Endometrial microvascular endothelial cells (primary cell): ENCODE data around the gene MIA2. TPM values are rescaled to one million over a fixed set of nuclear protein-coding genes. Genes with fewer than 3 reads are reported as not detected.
"Not testable (repeated sequence)": the region's sequence is repeated elsewhere in the genome, so short reads cannot be mapped to it uniquely, and the experiment has no call there.

Experiments used
- in situ Hi-C: cut with HindIII; loops from 2 replicates; pipeline ENCODE4 v1.10.0; 2017; ENCODE audit warnings: low sequenced_read_pairs, low pct_unique_long_range_greater_than_20kb; ENCODE audit errors: inconsistent ontology term
- total RNA-seq: library from RNA; depleted of rRNA; stranded (reverse); fragments of >200 nt; gene quantifications from one replicate; pipeline ENCODE4 v1.2.3, GENCODE V29; 2015; ENCODE audit errors: inconsistent ontology term

The MIA2 gene
- total RNA-seq, 1 donor from 2014 or later: 11.6 TPM

DNA sequence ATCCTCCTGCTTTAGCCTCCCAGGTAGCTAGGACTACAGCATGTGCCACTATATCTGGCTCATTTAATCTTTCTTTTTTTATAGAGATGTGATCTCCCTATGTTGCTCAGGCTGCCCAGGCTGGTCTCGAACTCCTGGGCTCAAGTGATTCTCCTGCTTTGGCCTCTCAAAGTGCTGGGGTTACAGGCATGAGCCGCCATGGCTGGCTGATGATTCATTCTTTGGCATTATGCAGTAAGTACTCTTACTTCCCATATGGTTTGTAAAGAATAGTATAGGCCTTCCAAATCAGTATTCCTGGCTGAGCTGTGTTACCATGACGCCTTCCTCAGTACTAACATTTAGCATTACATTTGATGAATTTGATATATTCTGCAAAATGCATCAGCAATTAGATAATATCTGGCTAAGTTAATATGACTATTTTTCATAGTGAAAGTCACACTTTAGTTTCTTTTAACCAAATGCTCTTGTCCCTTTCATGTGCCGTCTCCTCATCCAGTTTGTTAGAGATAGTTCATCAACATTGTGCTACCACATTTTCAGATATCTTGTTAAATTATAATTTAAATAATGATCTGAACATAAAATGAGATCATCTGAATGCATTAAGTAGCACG, 3.2 kb upstream of the MIA2 start:
- in situ Hi-C loops: no loop called here

DNA sequence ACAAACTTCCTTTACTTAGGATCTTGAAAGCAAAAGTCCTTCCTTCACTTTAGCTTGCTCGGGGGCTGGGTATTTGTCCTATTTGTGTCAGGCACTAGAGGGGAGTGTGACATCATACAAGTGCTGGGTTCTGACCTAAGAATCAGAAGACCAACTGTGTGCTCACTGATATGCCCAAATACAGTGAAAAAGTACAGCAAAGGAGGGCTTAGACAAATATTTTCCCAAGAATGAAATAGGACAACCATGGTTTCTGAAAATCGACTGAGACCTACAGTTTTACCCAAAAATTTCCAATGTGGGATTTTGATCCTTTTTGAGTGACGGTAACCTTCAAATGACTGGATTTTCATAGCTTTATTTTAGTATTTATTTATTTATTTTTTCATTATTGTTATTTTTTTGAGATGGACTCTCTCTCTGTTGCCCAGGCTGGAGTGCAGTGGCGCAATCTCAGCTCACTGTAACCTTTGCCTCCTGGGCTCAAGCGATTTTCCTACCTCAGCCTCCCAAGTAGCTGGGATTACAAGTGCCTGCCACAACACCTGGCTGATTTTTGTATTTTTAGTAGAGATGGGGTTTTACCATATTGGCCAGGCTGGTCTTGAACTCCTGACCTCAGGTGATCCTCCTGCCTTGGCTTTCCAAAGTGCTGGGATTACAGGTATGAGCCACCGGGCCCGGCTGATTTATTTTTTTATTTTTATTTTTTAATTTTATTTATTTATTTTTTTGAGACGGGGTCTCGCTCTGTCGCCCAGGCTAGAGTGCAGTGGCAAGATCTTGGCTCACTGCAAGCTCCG, 1.8 kb upstream of the MIA2 start:
- in situ Hi-C loops: not testable (repeated sequence)

DNA sequence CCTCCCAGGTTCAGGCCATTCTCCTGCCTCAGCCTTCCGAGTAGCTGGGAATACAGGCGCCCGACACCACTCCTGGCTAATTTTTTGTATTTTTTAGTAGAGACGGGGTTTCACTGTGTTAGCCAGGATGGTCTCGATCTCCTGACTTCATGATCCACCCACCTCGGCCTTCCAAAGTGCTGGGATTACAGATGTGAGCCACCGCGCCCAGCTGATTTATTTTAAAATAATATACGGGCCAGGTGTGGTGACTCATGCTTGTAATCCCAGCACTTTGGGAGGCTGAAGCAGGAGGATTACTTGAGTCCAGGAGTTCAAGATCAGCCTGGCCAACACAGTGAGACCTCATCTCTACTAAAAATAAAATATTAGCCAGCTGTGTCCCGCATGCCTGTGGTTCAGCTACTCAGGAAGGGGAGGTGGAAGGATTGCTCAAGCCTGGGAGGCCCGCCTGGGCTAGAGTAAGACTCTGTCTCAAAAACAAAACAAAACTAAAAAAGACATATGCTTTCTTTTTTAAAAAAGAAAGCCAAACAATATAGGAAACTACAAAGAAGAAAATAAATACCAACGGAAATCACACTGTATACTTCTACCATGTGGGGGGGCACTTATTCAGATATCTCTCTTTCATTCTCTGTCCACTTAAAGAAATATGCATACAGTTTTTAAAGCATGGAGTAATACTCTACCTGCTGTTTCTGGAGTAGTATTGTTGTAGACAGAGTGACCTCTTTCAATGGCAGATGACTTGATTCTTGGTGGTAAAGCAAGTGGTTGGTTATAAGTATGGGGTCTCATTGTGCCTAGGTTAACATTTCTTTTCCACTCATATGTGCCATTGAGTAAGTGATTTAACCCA, 930 bp upstream of the MIA2 start:
- in situ Hi-C loops: no loop called here

DNA sequence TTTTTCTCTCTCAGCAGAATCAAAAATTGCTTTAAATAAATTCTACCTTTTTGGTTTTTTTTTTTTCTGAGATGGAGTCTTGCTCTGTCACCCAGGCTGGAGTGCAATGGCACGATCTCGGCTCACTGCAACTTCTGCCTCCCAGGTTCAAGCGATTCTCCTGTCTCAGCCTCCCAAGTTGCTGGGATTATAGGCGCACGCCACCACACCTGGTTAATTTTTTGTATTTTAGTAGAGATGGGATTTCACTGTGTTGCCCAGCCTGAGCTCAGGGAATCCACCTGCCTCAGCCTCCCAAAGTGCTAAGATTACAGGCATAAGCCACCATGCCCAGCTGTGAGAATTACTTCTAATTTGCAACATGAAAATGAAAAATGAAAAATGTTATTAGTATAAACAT, 1.3 kb downstream of the MIA2 start:
- in situ Hi-C loops: not testable (repeated sequence)

DNA sequence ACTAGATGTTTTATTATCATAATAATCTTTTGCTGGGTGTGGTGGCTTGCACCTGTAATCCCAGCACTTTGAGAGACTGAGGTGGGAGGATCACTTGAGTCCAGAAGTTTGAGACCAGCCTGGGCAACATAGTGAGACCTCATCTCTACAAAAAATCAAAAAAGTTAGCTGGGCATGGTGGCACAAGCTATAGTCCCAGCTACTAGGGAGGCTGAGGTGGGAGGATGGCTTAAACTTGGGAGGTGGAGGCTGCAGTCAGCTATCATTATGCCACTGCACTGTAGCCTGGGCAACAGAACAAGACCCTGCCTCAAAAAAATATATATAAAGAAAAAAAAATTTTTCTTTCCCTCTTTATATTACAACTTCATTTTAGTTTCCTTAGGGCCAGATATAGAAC, 1.8 kb downstream of the MIA2 start:
- in situ Hi-C loops: not testable (repeated sequence)

DNA sequence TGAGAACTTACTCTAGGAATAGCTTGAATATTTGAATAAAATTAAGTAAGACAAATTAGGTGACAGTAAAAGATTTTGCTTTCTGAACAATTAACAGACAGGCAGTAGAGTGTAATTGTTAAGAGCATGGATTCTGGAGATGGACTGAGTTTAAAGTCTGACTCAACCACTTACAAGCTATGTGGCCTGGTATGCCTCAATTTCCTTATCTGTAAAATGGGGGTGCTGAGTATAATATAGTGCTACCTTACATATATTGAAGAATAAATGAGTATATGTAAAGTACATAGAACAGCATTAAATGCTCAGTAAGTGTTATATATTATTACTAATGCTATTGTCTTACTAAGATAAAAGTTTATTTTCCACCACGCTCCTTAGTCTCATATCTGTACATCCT, 7.1 kb downstream of the MIA2 start:
- in situ Hi-C loops: no loop called here

DNA sequence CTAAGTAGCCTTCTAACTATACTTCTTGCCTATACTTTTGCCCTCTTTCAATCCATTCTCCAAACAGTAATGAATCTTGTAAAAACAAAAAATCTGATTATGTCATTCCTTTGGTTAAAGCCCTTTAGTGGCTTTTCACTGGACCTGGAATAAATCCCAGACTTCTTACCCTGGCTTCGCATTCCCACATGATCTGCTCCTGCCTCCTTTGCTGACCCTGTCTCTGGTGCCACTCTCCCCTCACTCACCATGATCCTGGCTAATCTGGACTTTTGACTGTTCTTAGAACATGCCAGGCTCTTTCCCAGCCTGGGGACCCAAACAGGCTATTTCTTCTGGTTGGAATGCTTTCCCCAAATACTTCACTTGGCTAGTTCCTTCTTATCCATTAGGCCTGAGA, 7.9 kb downstream of the MIA2 start:
- in situ Hi-C loops: no loop called here

DNA sequence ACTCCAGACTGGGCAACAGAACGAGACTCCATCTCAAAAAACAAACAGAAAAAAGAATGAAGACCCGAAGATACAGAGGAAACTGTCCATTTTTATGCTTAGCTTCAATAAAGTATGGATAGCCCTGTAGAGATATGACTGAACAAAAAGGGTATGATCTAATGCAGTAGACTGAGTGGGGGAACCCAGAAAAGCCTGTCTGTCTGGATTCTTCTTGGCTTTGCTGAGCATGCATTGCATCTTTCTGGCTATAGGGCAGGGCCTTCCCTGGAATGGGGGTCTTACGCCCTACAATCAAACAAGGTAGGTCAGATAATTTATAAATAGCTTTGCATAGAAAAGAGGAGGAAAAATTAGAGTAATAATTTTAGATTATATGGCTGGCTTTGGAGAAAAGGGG, 10.1 kb downstream of the MIA2 start:
- in situ Hi-C loops: no loop called here

DNA sequence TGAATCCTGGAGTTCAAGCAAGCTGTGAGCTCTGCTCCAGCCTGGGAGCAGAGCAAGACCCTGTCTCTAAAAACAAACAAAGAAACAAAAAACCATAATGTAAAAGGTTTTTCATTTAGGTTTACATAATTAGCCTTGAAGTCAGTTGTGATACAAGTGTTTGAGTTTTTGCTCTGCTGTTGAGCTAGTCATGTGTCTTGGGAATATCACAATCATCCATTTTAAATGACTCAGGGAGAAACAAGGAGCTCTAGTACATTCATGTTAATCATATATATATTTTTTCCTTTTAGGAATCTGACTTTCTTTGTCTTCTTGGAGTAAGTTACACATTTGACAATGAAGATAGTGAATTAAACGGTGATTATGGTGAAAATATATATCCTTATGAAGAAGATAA, 12.9 kb downstream of the MIA2 start:
- in situ Hi-C loops: no loop called here

DNA sequence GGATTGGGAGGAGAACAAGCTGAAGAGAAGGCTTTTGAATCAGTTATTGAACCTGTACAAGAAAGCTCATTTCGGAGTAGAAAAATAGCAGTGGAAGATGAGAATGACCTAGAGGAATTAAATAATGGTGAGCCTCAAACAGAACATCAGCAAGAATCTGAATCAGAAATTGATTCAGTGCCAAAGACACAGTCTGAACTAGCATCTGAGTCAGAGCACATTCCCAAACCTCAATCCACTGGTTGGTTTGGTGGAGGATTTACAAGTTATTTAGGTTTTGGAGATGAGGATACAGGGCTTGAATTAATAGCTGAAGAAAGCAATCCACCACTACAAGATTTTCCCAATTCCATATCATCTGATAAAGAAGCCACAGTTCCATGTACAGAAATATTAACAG, 13.5 kb downstream of the MIA2 start:
- in situ Hi-C loops: no loop called here

DNA sequence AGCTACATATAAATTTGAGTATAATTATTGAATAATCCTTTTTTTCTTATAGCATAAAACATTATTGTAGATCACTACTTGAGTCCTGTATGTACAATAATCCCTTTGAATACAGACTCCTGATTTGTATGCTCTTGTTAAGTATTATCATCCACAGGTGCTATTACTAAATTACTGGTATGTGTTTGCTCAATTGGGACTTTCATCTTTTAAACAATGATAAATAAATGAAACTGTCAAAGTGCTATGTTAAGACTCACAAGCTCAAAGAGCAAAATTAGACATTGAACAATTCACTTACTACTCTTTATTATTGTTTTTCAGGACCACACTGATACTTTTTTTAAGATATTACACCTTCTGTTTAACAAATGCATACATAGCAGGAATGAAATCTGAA, 17.8 kb downstream of the MIA2 start:
- in situ Hi-C loops: no loop called here

DNA sequence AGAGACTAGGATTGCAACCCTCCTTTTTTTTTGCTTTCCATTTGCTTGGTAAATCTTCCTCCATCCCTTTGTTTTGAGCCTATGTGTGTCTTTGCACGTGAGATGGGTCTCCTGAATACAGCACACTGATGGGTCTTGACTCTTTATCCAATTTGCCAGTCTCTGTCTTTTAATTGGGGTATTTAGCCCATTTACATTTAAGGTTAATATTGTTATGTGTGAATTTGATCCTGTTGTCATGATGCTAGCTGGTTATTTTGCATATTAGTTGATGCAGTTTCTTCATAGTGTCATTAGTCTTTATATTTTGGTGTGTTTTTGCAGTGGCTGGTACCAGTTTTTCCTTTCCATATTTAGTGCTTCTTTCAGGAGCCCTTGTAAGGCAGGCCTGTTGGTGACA, 23.7 kb downstream of the MIA2 start:
- in situ Hi-C loops: not testable (repeated sequence)

DNA sequence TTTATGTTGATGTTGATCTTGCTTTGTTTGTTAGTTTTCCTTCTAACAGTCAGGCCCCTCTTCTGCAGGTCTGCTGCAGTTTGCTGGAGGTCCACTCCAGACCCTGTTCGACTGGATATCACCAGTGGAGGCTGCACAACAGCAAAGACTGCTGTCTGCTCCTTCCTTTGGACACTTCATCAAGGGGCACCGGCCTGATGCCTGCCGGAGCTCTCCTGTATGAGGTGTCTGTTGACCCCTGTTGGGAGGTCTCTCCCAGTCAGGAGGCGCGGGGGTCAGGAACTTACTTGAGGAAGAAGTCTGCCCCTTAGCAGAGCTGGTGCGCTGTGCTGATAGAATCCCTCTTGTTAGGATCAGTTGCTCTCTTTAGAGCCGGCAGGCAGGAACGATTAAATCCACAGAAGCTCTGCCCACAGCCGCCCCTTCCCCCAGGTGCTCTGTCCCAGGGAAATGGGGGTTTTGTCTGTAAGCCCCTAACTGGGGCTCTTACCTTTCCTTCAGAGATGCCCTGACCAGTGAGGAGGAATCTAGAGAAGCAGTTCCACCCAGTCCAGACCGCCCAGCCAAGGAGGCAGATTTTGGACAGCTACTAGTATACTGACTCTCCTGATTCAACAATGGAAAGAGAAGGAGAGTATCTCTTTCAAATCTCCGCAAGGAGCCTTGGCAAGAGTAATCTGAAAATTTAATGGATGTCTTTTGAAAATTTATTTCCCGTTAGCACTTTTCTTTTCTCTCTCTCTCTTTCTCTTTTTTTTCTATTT, 25.2 kb downstream of the MIA2 start:
- in situ Hi-C loops: no loop called here

DNA sequence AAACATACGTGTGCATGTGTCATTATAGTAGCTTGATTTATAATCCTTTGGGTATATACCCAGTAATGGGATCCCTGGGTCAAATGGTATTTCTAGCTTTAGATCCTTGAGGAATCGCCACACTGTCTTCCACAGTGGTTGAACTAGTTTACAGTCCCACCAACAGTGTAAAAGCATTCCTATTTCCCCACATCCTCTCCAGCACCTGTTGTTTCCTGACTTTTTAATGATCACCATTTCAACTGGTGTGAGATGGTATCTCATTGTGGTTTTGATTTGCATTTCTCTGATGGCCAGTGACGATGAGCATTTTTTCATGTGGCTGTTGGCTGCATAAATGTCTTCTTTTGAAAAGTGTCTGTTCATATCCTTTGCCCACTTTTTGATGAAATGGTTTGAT, 26.4 kb downstream of the MIA2 start:
- in situ Hi-C loops: not testable (repeated sequence)

DNA sequence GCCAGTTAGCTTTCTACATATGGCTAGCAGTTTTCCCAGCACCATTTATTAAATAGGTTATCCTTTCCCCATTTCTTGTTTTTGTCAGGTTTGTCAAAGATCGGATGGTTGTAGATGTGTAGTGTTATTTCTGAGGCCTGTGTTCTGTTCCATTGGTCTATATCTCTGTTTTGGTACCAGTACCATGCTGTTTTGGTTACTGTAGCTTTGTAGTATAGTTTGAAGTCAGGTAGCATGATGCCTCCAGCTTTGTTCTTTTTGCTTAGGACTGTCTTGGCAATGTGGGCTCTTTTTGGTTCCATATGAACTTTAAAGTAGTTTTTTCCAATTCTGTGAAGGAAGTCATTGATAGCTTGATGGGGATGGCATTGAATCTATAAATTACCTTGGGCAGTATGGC, 28.5 kb downstream of the MIA2 start:
- in situ Hi-C loops: not testable (repeated sequence)

DNA sequence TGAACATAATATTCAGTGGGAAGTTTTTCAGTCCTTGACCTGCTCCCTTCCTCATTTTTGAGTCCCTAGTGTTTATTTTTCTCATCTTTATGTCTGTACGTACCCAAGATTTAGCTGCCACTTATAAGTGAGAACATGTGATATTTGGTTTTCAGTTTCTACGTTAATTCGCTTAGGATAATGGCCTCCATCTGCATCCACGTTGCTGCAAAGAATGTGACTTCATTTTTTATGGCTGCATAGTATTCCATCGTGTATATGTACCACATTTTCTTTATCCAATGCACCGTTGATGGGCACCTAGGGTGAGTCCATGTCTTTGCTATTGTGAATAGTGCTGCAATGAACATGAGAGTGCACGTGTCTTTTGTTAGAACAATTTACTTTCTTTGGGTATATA, 30.3 kb downstream of the MIA2 start:
- in situ Hi-C loops: no loop called here

DNA sequence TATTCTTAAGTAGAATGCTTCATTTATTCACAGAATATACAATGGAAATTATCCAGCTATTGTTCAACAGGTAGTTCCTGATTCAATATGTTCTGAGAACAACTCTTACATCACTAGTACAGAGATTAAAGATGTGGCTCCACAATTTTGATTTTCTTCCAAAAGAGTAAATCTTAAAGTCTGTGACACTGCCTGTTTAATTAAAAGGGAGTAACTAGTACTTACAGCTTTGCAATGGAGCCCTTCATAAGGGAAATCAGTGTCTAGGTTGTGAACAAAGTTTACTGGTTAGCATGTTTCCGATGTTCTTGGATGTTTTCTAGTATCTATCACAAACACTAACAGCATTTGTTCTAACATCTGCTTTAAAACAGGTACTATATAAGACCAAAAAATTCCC, 30.8 kb downstream of the MIA2 start:
- in situ Hi-C loops: no loop called here

DNA sequence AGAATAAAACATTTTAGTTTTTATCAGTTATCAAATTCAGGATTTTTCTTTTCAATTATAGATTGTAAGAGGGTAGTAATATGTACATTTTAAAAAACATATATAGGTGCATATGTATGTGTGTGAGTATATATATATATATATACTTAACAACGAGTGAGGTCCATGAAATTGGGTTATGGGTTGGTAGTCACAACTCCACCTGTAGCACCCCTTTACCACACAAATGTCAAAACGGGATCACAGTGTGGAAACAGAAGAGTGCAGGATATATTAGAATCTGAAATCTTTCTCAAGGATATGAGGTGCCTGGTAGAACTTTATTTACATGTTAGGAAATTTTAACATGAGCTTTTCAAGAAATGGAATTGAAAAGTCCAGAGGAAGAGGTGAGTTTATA, 31.3 kb downstream of the MIA2 start:
- in situ Hi-C loops: no loop called here

DNA sequence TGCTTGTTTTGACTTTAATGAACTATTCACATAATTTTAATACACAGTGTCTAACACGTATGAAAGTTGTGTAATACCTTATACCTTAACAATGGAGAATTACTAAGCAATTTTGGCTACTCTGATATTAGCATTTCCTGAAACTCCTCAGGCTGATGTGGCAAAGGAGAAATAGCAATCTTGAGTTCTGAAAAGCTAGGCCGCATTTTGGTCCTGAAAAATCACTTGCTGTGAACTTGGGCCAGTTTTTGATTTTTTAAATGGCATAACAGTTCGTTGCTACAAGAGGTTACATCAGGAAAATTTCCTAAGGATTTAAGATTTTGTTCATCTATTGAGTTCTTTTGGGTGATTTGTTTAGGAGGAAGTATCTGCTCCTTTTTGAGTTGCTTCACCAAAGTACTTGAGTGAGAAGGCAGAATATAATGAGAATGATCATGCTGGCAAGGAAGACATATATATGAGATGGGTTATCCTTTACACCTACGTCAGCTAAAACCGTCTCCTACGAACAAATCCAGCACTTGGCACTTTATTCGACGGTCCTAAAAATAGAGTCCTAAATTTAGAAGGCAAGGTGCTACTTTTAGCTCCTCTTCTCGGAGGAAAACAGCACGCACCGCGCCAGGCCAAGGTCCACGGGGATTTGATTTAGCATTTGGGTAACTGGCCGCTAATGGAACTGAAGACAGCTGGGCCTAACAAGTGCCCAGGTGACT, 32.2 kb downstream of the MIA2 start:
- in situ Hi-C loops: no loop called here
